NCI-H2227 (cell line): ENCODE measurements around the gene CISTR.
"Not testable (repeated sequence)": the region's sequence is repeated elsewhere in the genome, so short reads cannot be mapped to it uniquely, and the experiment has no call there.

ENCODE experiments used
- DNase-seq: peaks from one replicate; lab custom pipeline; 2025; ENCODE audit not compliant: unreplicated experiment; lab: John Stamatoyannopoulos, UW

CISTR gene

GRCh38 chr12:53764615-53765014, 12.8 kb upstream of the CISTR start:
- no peak for DNase-seq

GRCh38 chr12:53762793-53763192, 11.0 kb upstream of the CISTR start:
- not testable (repeated sequence) for DNase-seq

- no peak for DNase-seq
Observed at GRCh38 chr12:53761306-53761705, 9.5 kb upstream of the CISTR start.

GRCh38 chr12:53759261-53759660, 7.5 kb upstream of the CISTR start:
- peak; percentile 18 for DNase-seq

GRCh38 chr12:53758730-53759103, 6.9 kb upstream of the CISTR start:
- DNase-seq: no peak

GRCh38 chr12:53758081-53758729, 6.4 kb upstream of the CISTR start:
- DNase-seq: no peak

GRCh38 chr12:53757101-53757770, 5.5 kb upstream of the CISTR start:
- DNase-seq: peak; percentile 81

GRCh38 chr12:53756300-53757100, 4.7 kb upstream of the CISTR start:
- no peak for DNase-seq

GRCh38 chr12:53755893-53756292, 4.1 kb upstream of the CISTR start:
- DNase-seq: no peak

- DNase-seq: no peak
Observed at GRCh38 chr12:53755451-53755891, 3.7 kb upstream of the CISTR start.

GRCh38 chr12:53754633-53755264, 3.0 kb upstream of the CISTR start:
- peak; percentile 31 for DNase-seq

GRCh38 chr12:53754188-53754585, 2.4 kb upstream of the CISTR start:
- no peak for DNase-seq

- no peak for DNase-seq
Observed at GRCh38 chr12:53752621-53753020, 842 bp upstream of the CISTR start.

GRCh38 chr12:53752192-53752601, 418 bp upstream of the CISTR start:
- no peak for DNase-seq

- DNase-seq: peak; percentile 44
Observed at GRCh38 chr12:53750812-53751335, 905 bp downstream of the CISTR start.

- DNase-seq: no peak
Observed at GRCh38 chr12:53749986-53750811, 1.6 kb downstream of the CISTR start.

GRCh38 chr12:53748072-53748840, 3.5 kb downstream of the CISTR start:
- DNase-seq: peak; percentile 32

GRCh38 chr12:53747095-53747494, 4.7 kb downstream of the CISTR start:
- DNase-seq: peak; percentile 8

GRCh38 chr12:53746592-53747092, 5.1 kb downstream of the CISTR start:
- peak; percentile 92 for DNase-seq
